ENCODE results near the gene ZFR. TPM values are rescaled to one million over a fixed set of nuclear protein-coding genes. Genes with fewer than 3 reads are reported as not detected.

The ZFR gene
- total RNA-seq, 1 donor, result 86.1 TPM

DNA sequence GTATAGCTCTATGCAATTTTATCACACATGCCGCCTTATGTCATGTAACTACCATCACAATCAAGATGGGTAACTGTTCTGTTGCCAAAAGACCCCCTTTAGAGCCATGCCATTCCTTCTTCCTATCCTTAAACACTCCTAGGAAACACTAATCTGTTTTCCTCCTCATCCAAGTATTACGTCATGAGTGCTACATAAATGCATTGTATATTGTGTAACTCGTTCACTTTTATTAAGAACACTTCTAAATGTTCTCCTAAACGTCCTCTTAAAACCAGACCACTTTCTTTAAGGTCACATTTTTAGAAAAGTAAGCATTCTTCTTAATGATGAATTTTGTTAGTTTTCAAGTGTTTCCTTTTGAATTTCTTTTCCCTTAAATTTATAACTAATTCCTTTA, 82.0 kb downstream of the ZFR start:
- Histone ChIP-seq H4K20me1 (ENCODE audit: insufficient read depth, low read length) (no peaks in the 10 kb centered on the region), H2AFZ (ENCODE audit: low read length) (no peak overlapping the region), H3K27me3 (ENCODE audit: insufficient read depth, low read length) (no peaks in the 10 kb centered on the region), H3K27ac (ENCODE audit: low read depth, low read length) (no peak overlapping the region), H3K4me2 (ENCODE audit: insufficient read depth, low read length) (no peak overlapping the region), H3K4me1 (ENCODE audit: insufficient read depth, low read length) (no peaks in the 10 kb centered on the region), H3K9me3 (ENCODE audit: low read depth, low read length) (no peaks in the 10 kb centered on the region), H3K79me2 (ENCODE audit: insufficient read depth, low read length) (peaks cover 8% of the 10 kb centered on the region), H3K36me3 (ENCODE audit: insufficient read depth, low read length) (peaks cover 34% of the 10 kb centered on the region), H3K4me3 (ENCODE audit: insufficient read depth, low read length) (no peak overlapping the region)
- DNase-seq (ENCODE audit: insufficient read length, low spot score, missing footprints), result no peak
- TF ChIP-seq, protein P1, sequence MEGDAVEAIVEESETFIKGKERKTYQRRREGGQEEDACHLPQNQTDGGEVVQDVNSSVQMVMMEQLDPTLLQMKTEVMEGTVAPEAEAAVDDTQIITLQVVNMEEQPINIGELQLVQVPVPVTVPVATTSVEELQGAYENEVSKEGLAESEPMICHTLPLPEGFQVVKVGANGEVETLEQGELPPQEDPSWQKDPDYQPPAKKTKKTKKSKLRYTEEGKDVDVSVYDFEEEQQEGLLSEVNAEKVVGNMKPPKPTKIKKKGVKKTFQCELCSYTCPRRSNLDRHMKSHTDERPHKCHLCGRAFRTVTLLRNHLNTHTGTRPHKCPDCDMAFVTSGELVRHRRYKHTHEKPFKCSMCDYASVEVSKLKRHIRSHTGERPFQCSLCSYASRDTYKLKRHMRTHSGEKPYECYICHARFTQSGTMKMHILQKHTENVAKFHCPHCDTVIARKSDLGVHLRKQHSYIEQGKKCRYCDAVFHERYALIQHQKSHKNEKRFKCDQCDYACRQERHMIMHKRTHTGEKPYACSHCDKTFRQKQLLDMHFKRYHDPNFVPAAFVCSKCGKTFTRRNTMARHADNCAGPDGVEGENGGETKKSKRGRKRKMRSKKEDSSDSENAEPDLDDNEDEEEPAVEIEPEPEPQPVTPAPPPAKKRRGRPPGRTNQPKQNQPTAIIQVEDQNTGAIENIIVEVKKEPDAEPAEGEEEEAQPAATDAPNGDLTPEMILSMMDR (IDR thresholded peaks at IDR 0.05; ENCODE audit: extremely low read depth, low read depth, low read length), result no peak

DNA sequence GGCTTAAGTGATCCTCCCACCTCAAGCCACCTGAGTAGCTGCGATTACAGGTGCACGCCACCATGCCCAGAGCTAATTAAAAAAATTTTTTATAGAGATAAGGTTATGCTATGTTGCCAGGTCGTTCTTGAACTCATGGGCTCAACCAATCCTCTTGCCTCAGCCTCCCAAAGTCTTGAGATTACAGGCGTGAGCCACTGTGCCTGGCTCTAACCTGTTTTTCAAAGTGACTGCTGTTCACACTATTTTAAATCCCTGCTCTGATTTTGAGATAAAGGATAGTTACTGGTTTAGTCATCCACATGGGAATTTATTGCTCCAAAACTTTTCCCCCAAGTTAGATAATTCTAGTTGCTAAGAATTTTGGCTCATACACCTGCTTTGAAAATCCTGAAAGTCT, 83.6 kb downstream of the ZFR start:
- H3K4me1 ChIP-seq (ENCODE audit: insufficient read depth, low read length), result no peaks in the 10 kb centered on the region
- H3K27ac ChIP-seq (ENCODE audit: low read depth, low read length), result no peak overlapping the region
- H3K4me2 ChIP-seq (ENCODE audit: insufficient read depth, low read length), result no peak overlapping the region
- no peaks in the 10 kb centered on the region for H3K27me3 ChIP-seq (ENCODE audit: insufficient read depth, low read length)
- TF ChIP-seq, protein P1 (IDR thresholded peaks at IDR 0.05; ENCODE audit: extremely low read depth, low read depth, low read length), result no peak
- H3K79me2 ChIP-seq (ENCODE audit: insufficient read depth, low read length), result peaks cover 8% of the 10 kb centered on the region
- no peak overlapping the region for H2AFZ ChIP-seq (ENCODE audit: low read length)
- no peaks in the 10 kb centered on the region for H4K20me1 ChIP-seq (ENCODE audit: insufficient read depth, low read length)
- H3K9me3 ChIP-seq (ENCODE audit: low read depth, low read length), result no peaks in the 10 kb centered on the region
- peaks cover 35% of the 10 kb centered on the region for H3K36me3 ChIP-seq (ENCODE audit: insufficient read depth, low read length)
- no peak for DNase-seq (ENCODE audit: insufficient read length, low spot score, missing footprints)
- no peak overlapping the region for H3K4me3 ChIP-seq (ENCODE audit: insufficient read depth, low read length)

DNA sequence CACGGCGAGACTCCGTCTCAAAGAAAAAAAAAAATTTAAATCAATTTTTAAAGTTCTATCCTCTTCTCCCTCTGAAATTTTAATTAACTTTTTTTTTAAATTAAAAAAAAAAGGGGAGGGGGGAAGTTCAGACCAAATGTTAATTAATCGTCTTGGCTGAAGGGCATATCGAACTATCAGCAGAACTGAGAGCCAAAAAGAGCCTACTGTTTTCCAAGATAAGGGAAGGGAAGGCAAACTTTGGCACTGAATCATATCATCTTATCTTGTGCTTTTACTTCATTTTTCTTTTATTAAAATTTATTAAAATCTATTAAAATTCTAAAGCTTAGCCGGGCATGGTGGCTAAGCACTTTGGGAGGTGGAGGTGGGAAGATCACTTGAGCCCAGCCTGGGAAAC, 85.9 kb downstream of the ZFR start:
- H3K9me3 ChIP-seq (ENCODE audit: low read depth, low read length), result no peaks in the 10 kb centered on the region
- H3K36me3 ChIP-seq (ENCODE audit: insufficient read depth, low read length), result peaks cover 45% of the 10 kb centered on the region
- H3K27ac ChIP-seq (ENCODE audit: low read depth, low read length), result no peak overlapping the region
- no peaks in the 10 kb centered on the region for H3K27me3 ChIP-seq (ENCODE audit: insufficient read depth, low read length)
- H3K79me2 ChIP-seq (ENCODE audit: insufficient read depth, low read length), result peaks cover 5% of the 10 kb centered on the region
- no peak overlapping the region for H3K4me3 ChIP-seq (ENCODE audit: insufficient read depth, low read length)
- H3K4me1 ChIP-seq (ENCODE audit: insufficient read depth, low read length), result no peaks in the 10 kb centered on the region
- no peak for DNase-seq (ENCODE audit: insufficient read length, low spot score, missing footprints)
- no peaks in the 10 kb centered on the region for H4K20me1 ChIP-seq (ENCODE audit: insufficient read depth, low read length)
- H3K4me2 ChIP-seq (ENCODE audit: insufficient read depth, low read length), result no peak overlapping the region
- TF ChIP-seq, protein P1 (IDR thresholded peaks at IDR 0.05; ENCODE audit: extremely low read depth, low read depth, low read length), result no peak
- H2AFZ ChIP-seq (ENCODE audit: low read length), result no peak overlapping the region

DNA sequence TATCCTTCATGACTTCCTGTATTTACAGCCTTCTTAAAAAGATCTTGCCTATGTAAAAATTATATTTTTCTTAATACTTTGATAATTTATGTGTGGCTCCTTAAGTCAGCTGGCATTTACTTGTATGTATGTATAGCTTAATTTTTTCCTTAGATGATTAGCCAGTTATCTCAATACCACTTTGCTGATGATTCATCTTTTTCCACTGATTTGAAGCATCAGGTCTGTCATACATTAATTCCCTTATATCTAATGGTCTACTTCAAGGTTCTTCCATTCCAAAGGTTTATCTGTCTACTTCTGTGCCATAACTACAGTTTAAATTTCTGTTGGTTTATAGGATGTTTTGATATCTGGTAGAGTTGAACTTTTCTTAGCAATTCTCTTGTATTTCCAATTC, 86.9 kb downstream of the ZFR start:
- Histone ChIP-seq H3K27me3 (ENCODE audit: insufficient read depth, low read length) (no peaks in the 10 kb centered on the region), H3K4me1 (ENCODE audit: insufficient read depth, low read length) (no peaks in the 10 kb centered on the region), H3K36me3 (ENCODE audit: insufficient read depth, low read length) (peaks cover 36% of the 10 kb centered on the region), H3K4me2 (ENCODE audit: insufficient read depth, low read length) (no peak overlapping the region), H3K79me2 (ENCODE audit: insufficient read depth, low read length) (peaks cover 3% of the 10 kb centered on the region), H3K9me3 (ENCODE audit: low read depth, low read length) (no peaks in the 10 kb centered on the region), H2AFZ (ENCODE audit: low read length) (no peak overlapping the region), H3K27ac (ENCODE audit: low read depth, low read length) (no peak overlapping the region), H3K4me3 (ENCODE audit: insufficient read depth, low read length) (no peak overlapping the region), H4K20me1 (ENCODE audit: insufficient read depth, low read length) (no peaks in the 10 kb centered on the region)
- TF ChIP-seq, protein P1 (IDR thresholded peaks at IDR 0.05; ENCODE audit: extremely low read depth, low read depth, low read length), result no peak
- peak; percentile 1 for DNase-seq (ENCODE audit: insufficient read length, low spot score, missing footprints)
